Mucosa of gallbladder (tissue), 1 donor: ENCODE results near the gene HECW1. TPM values are rescaled to one million over a fixed set of nuclear protein-coding genes. Genes with fewer than 3 reads are reported as not detected.
"Not testable (repeated sequence)": the region's sequence is repeated elsewhere in the genome, so short reads cannot be mapped to it uniquely, and the experiment has no call there.

ENCODE experiments used
- DNase-seq: peaks from one replicate; pipeline ENCODE4 v3.0.0-alpha.2; 2020; ENCODE audit warnings: low spot score
- total RNA-seq: library from RNA; stranded (reverse); gene quantifications from one replicate; pipeline ENCODE4 v1.2.1, GENCODE V29; 2021
- donor health status: DM: no; HTN: no; CAD: no.

The HECW1 gene
- total RNA-seq, 1 donor from 2014 or later: 3.8 TPM

GRCh38 chr7:43307522-43307921 is 195.1 kb downstream of the HECW1 start:
- DNase-seq: no peak

- no peak for DNase-seq
Observed at GRCh38 chr7:43308913-43309705, 196.7 kb downstream of the HECW1 start.

GRCh38 chr7:43309706-43310022 is 197.2 kb downstream of the HECW1 start:
- DNase-seq: no peak

- DNase-seq: no peak
Observed at GRCh38 chr7:43311052-43311451, 198.6 kb downstream of the HECW1 start.

- no peak for DNase-seq
Observed at GRCh38 chr7:43311694-43312093, 199.2 kb downstream of the HECW1 start.

GRCh38 chr7:43313628-43314378 is 201.4 kb downstream of the HECW1 start:
- DNase-seq: no peak

GRCh38 chr7:43314379-43315158 is 202.1 kb downstream of the HECW1 start:
- no peak for DNase-seq

- DNase-seq: no peak
Observed at GRCh38 chr7:43317075-43317474, 204.6 kb downstream of the HECW1 start.

GRCh38 chr7:43318188-43318770 is 205.8 kb downstream of the HECW1 start:
- DNase-seq: no peak

- no peak for DNase-seq
Observed at GRCh38 chr7:43325595-43325994, 213.1 kb downstream of the HECW1 start.

- DNase-seq: no peak
Observed at GRCh38 chr7:43328336-43328735, 215.9 kb downstream of the HECW1 start.

- DNase-seq: no peak
Observed at GRCh38 chr7:43328785-43329380, 216.4 kb downstream of the HECW1 start.

GRCh38 chr7:43332193-43332796 is 219.8 kb downstream of the HECW1 start:
- DNase-seq: no peak

- no peak for DNase-seq
Observed at GRCh38 chr7:43337191-43337590, 224.7 kb downstream of the HECW1 start.

- no peak for DNase-seq
Observed at GRCh38 chr7:43337811-43338210, 225.4 kb downstream of the HECW1 start.

GRCh38 chr7:43341132-43341531 is 228.7 kb downstream of the HECW1 start:
- no peak for DNase-seq

- not testable (repeated sequence) for DNase-seq
Observed at GRCh38 chr7:43343417-43343816, 231.0 kb downstream of the HECW1 start.

- DNase-seq: not testable (repeated sequence)
Observed at GRCh38 chr7:43345696-43346095, 233.2 kb downstream of the HECW1 start.

- DNase-seq: no peak
Observed at GRCh38 chr7:43351683-43352082, 239.2 kb downstream of the HECW1 start.

GRCh38 chr7:43353902-43354301 is 241.5 kb downstream of the HECW1 start:
- DNase-seq: no peak

- DNase-seq: no peak
Observed at GRCh38 chr7:43362652-43363034, 250.2 kb downstream of the HECW1 start.
